GM12878 (cell line): ENCODE measurements around the gene PHC3. TPM values are rescaled to one million over a fixed set of nuclear protein-coding genes. Genes with fewer than 3 reads are reported as not detected.

ENCODE experiments used
- ATAC-seq: fragments of 200-7000 bp; cut with Tn5 transposase; 3 replicates; pipeline ENCODE4 v1.9.1; 2020; ENCODE audit warnings: mild to moderate bottlenecking, moderate library complexity
- BruUV-seq: library from RNA; stranded (reverse); fragments of 400-500 nt; replicated peaks from 2 replicates; lab custom pipeline; 2021; lab: Mats Ljungman, UMichigan
- CTCF ChIA-PET: fragments of 300-600 bp; sonication (Branson Sonifier 250); formaldehyde crosslinking; extraction: SDS; loops from one replicate; lab custom pipeline; 2021; ENCODE audit warnings: inconsistent platforms; lab: Yijun Ruan, JAX
- POLR2A ChIA-PET: fragments of 350-600 bp; formaldehyde crosslinking; extraction: SDS; loops from one replicate; lab custom pipeline; 2021; ENCODE audit warnings: inconsistent platforms; lab: Charles Lee
- RAD21 ChIA-PET: fragments of 300-600 bp; sonication (Branson Sonifier 250); formaldehyde crosslinking; loops from one replicate; lab custom pipeline; 2023; ENCODE audit warnings: antibody characterized with exemption; ENCODE audit not compliant: unreplicated experiment; lab: Charles Lee
- SMC1A ChIA-PET: fragments of 300-600 bp; sonication (Branson Sonifier 250); formaldehyde crosslinking; loops from one replicate; lab custom pipeline; 2023; ENCODE audit not compliant: unreplicated experiment, uncharacterized antibody; lab: Charles Lee
- DNase-seq: peaks from one replicate; pipeline ENCODE4 v3.0.0-alpha.2; 2011; ENCODE audit warnings: low read depth, low spot score
- FAIRE-seq: peaks from 3 replicates; lab custom pipeline; 2011; peaks lifted over from hg19 to GRCh38; lab: Jason Lieb, UNC
- H2AFZ ChIP-seq: 2 replicates; pipeline ENCODE4 v1.6.0; 2011; ENCODE audit warnings: low read depth, low read length, control low read depth; ENCODE audit not compliant: control insufficient read depth
- H3K27ac ChIP-seq: 2 replicates; pipeline ENCODE4 v1.5.1; 2011; ENCODE audit warnings: control low read depth; ENCODE audit not compliant: control insufficient read depth, insufficient read depth
- H3K27me3 ChIP-seq, 2 experiments: replicated peaks in 1 of 2; 2 replicates each; pipeline versions ENCODE4 v1.6.0 to v1.6.1; 2011; ENCODE audit warnings: low read length in 1 of 2; ENCODE audit not compliant: control insufficient read depth in 2 of 2, insufficient read depth in 2 of 2
- H3K36me3 ChIP-seq, 2 experiments: 2 replicates each; pipeline ENCODE4 v1.5.1; 2011; ENCODE audit warnings: low read length in 1 of 2; ENCODE audit not compliant: control insufficient read depth in 2 of 2, insufficient read depth in 2 of 2
- H3K4me1 ChIP-seq: 2 replicates; pipeline ENCODE4 v1.6.1; 2011; ENCODE audit warnings: mild to moderate bottlenecking, low read length, moderate library complexity, mixed read lengths; ENCODE audit not compliant: control insufficient read depth, insufficient read depth
- H3K4me2 ChIP-seq: 2 replicates; pipeline ENCODE4 v1.6.0; 2011; ENCODE audit warnings: control low read depth; ENCODE audit not compliant: control insufficient read depth, insufficient read depth
- H3K4me3 ChIP-seq: fragments of 200-600 bp; sonication (generic); 2 replicates; pipeline ENCODE4 v1.5.1; 2016
- H3K79me2 ChIP-seq: 2 replicates; pipeline ENCODE4 v1.6.0; 2011; ENCODE audit warnings: low read length; ENCODE audit not compliant: control insufficient read depth, insufficient read depth
- H3K9ac ChIP-seq: 2 replicates; pipeline ENCODE4 v1.8.0; 2011; ENCODE audit warnings: low read length, control low read depth, mixed read lengths; ENCODE audit not compliant: control insufficient read depth, insufficient read depth
- H3K9me3 ChIP-seq: replicated peaks from 3 replicates; pipeline ENCODE4 v1.5.1; 2011; ENCODE audit warnings: mild to moderate bottlenecking, low read length; ENCODE audit not compliant: control insufficient read depth, insufficient read depth
- H4K20me1 ChIP-seq: 2 replicates; pipeline ENCODE4 v1.6.0; 2011; ENCODE audit not compliant: control insufficient read depth, insufficient read depth
- E4F1 ChIP-seq: fragments of 450-650 bp; IDR thresholded peaks from 2 replicates; pipeline ENCODE4 v1.6.1; 2018; ENCODE audit warnings: borderline replicate concordance, mild to moderate bottlenecking; ENCODE audit not compliant: partially characterized antibody
- WGBS: methylation state at CpG from one replicate; pipeline ENCODE4 v1.1.6; 2016; ENCODE audit warnings: low lambda C conversion rate; ENCODE audit not compliant: insufficient replicate concordance, insufficient coverage; ENCODE audit errors: missing lambda C conversion rate; 5-methylcytosine and 5-hydroxymethylcytosine counted together
- in situ Hi-C: fragments of 300-500 bp; cut with MboI; formaldehyde crosslinking; loops from 9 replicates; pipeline ENCODE4 v1.14.3; 2018; ENCODE audit warnings: mixed read lengths
- intact Hi-C: fragments of 100-400 bp; cut with micrococcal nuclease; formaldehyde crosslinking; loops from one replicate; pipeline ENCODE4 v1.14.2; 2022; ENCODE audit not compliant: unreplicated experiment
- polyA plus RNA-seq, 11 experiments: library from polyadenylated mRNA; depleted of rRNA in 4 of 11; unstranded in 6 of 11; stranded (reverse) in 5 of 11; fragments of >200 nt; fragmentation: Nextera tagmentation in 4 of 11; fragmentation: Illumina TruSeq in 1 of 11; extraction: Ambion mirVana in 4 of 11; extraction: Trizol in 1 of 11; gene quantifications; 1 replicate in 1 of 11; 2 replicates in 10 of 11; pipeline versions ENCODE4 v1.2.1 to v1.2.3, GENCODE V29; 2011 to 2016; ENCODE audit warnings: inconsistent platforms in 2 of 11, missing spikeins in 2 of 11, low read depth in 1 of 11
- total RNA-seq, 4 experiments: library from RNA; depleted of rRNA in 3 of 4; stranded (reverse); fragments of >200 nt in 3 of 4; fragmentation: Illumina TruSeq in 1 of 4; extraction: Trizol in 1 of 4; gene quantifications; 2 replicates each; pipeline versions ENCODE4 v1.2.1 to v1.2.3, GENCODE V29; 2013 to 2021

PHC3 gene
- total and polyA plus RNA-seq, 10 of the 15 experiments (the other 5 are each of a cell fraction or from before 2014, with no cell fraction given): 3.3 to 62.3 (median 22.1) TPM

- Histone ChIP-seq H3K4me2 (peak overlapping the region; percentile 93), H3K36me3 (peaks cover 0 to 22% of the 10 kb centered on the region in 2 experiments; a peak in 1 of 4 replicates), H2AFZ (no peak overlapping the region), H3K4me3 (peak overlapping the region; percentile 25; the same call in 1 of the 2 replicates), H3K4me1 (peaks cover 40% of the 10 kb centered on the region), H3K9ac (peak overlapping the region; percentile 63), H3K79me2 (peaks cover 69% of the 10 kb centered on the region), H4K20me1 (no peaks in the 10 kb centered on the region), H3K27ac (peak overlapping the region; percentile 95), H3K9me3 (no peaks in the 10 kb centered on the region), H3K27me3 (peaks cover 0 to 4% of the 10 kb centered on the region in 2 experiments; a peak in 2 of 4 replicates)
- intact Hi-C loops (no loop called here), in situ Hi-C loops (loop anchor here (25.0 kb wide), 1 partner anchor 909 kb away; no protein-coding TSS in a partner anchor)
- TF ChIP-seq E4F1: no peak
- POLR2A ChIA-PET: no interaction called here
- RAD21 ChIA-PET: interaction anchor here (0.7 kb wide), 1 partner anchor 73 kb away, joined by 3 read pairs; no protein-coding TSS in a partner anchor
- 72% methylated on average over 5 of the region's 5 CpGs for WGBS
- ATAC-seq (no peak), FAIRE-seq (no peak), DNase-seq (no peak)
- CTCF ChIA-PET: no interaction called here
- BruUV-seq: no TSS peak
- SMC1A ChIA-PET: interaction anchor here (1.3 kb wide), 2 partner anchors 32 to 80 kb away, joined by 3 read pairs; partner anchors contain the start of gene SEC62
These were observed 135.0 kb downstream of the PHC3 start for GRCh38 chr3:170046269-170047132.
